Measurements from ENCODE around the gene SERPINE3.

DNA sequence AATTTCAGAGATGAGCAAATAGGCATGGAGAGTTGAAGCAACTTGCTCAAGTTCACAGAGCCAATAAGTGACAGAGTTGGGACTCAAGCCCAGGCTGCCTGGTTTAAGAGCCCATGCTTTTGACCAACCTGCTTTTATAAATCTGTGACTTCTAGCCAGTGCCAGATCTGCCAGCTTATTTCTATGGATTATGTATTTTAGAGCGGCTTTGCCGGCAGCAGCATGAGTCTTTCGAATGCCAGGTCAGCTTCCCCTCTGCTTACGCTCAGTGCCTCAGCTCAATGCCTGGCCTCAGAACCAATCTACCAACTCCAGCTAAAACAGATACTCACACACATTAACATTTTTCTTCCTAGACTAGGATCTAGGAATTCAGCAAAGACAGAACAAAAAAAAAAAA lies 2.3 kb downstream of the SERPINE3 start:
- TF ChIP-seq, protein P1, sequence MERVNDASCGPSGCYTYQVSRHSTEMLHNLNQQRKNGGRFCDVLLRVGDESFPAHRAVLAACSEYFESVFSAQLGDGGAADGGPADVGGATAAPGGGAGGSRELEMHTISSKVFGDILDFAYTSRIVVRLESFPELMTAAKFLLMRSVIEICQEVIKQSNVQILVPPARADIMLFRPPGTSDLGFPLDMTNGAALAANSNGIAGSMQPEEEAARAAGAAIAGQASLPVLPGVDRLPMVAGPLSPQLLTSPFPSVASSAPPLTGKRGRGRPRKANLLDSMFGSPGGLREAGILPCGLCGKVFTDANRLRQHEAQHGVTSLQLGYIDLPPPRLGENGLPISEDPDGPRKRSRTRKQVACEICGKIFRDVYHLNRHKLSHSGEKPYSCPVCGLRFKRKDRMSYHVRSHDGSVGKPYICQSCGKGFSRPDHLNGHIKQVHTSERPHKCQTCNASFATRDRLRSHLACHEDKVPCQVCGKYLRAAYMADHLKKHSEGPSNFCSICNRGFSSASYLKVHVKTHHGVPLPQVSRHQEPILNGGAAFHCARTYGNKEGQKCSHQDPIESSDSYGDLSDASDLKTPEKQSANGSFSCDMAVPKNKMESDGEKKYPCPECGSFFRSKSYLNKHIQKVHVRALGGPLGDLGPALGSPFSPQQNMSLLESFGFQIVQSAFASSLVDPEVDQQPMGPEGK (CRISPR knock-in tag; IDR thresholded peaks at IDR 0.05; ENCODE audit: borderline replicate concordance), result no peak
- no peak for TF ChIP-seq ZC3H10 (CRISPR knock-in tag; IDR thresholded peaks at IDR 0.05)

Data from SK-N-SH treated with all-trans-retinoic acid at 6 μM for 48 hours (cell line).